Measurements from ENCODE around the gene MIF4GD.

MIF4GD gene

GRCh38 chr17:75250009-75250471 is 21.0 kb downstream of the MIF4GD start:
- no peak overlapping the region for H3K27ac ChIP-seq
- no peak for TF ChIP-seq CTCF (conservative IDR thresholded peaks at IDR 0.05)

GRCh38 chr17:75249564-75249963 is 21.5 kb downstream of the MIF4GD start:
- H3K27ac ChIP-seq: no peak overlapping the region
- TF ChIP-seq CTCF (conservative IDR thresholded peaks at IDR 0.05): no peak

GRCh38 chr17:75246404-75246803 is 24.6 kb downstream of the MIF4GD start:
- TF ChIP-seq CTCF (conservative IDR thresholded peaks at IDR 0.05): no peak
- H3K27ac ChIP-seq: no peak overlapping the region

GRCh38 chr17:75245011-75245410 is 26.0 kb downstream of the MIF4GD start:
- TF ChIP-seq CTCF (conservative IDR thresholded peaks at IDR 0.05): no peak
- H3K27ac ChIP-seq: peak overlapping the region; percentile 39

- peak overlapping the region; percentile 39; the same call in 1 of the 2 replicates for H3K27ac ChIP-seq
- TF ChIP-seq CTCF (conservative IDR thresholded peaks at IDR 0.05): no peak
These were observed 26.7 kb downstream of the MIF4GD start for GRCh38 chr17:75244133-75244866.

- no peak for TF ChIP-seq CTCF (conservative IDR thresholded peaks at IDR 0.05)
These were observed 28.5 kb downstream of the MIF4GD start for GRCh38 chr17:75242461-75243042.

GRCh38 chr17:75241996-75242460 is 29.0 kb downstream of the MIF4GD start:
- no peak overlapping the region for H3K27ac ChIP-seq
- no peak for TF ChIP-seq CTCF (conservative IDR thresholded peaks at IDR 0.05)

More at GRCh38 chr17:75242461-75243042, 28.5 kb downstream of the MIF4GD start:
- H3K27ac ChIP-seq: no peak overlapping the region

Data from VCaP (cell line).